GM23338 (cell line): Measurements from ENCODE around the gene WNT9A. TPM values are rescaled to one million over a fixed set of nuclear protein-coding genes. Genes with fewer than 3 reads are reported as not detected.
"Not testable (repeated sequence)": the region's sequence is repeated elsewhere in the genome, so short reads cannot be mapped to it uniquely, and the experiment has no call there.

Source experiments
- ATAC-seq: fragments of 200-7000 bp; cut with Tn5 transposase; 3 replicates; pipeline ENCODE4 v1.9.1; 2020
- DNase-seq: peaks from one replicate; pipeline ENCODE4 v3.0.0-alpha.2; 2015; ENCODE audit warnings: low spot score
- H2AFZ ChIP-seq: fragments of 200-600 bp; sonication (generic); 2 replicates; pipeline ENCODE4 v1.8.0; 2016; ENCODE audit warnings: antibody characterized with exemption, mild to moderate bottlenecking, moderate library complexity
- H3F3A ChIP-seq: fragments of 200-600 bp; sonication (generic); replicated peaks from 2 replicates; pipeline ENCODE4 v1.8.0; 2017; ENCODE audit warnings: antibody characterized with exemption, mixed run types, low read depth
- H3K27ac ChIP-seq: fragments of 200-600 bp; sonication (generic); 2 replicates; pipeline ENCODE4 v1.6.1; 2016; ENCODE audit warnings: low read depth
- H3K27me3 ChIP-seq: fragments of 200-600 bp; sonication (generic); 2 replicates; pipeline ENCODE4 v1.8.0; 2016; ENCODE audit warnings: mild to moderate bottlenecking, mixed run types, moderate library complexity; ENCODE audit not compliant: insufficient read depth
- H3K36me3 ChIP-seq: fragments of 200-600 bp; sonication (generic); 2 replicates; pipeline ENCODE4 v1.8.0; 2016; ENCODE audit warnings: mild to moderate bottlenecking; ENCODE audit not compliant: insufficient read depth
- H3K4me1 ChIP-seq: fragments of 200-600 bp; sonication (generic); 2 replicates; pipeline ENCODE4 v1.8.0; 2016; ENCODE audit warnings: mild to moderate bottlenecking, moderate library complexity; ENCODE audit not compliant: insufficient read depth
- H3K4me2 ChIP-seq: fragments of 200-600 bp; sonication (generic); 2 replicates; pipeline ENCODE4 v1.7.1; 2017; ENCODE audit warnings: mixed run types
- H3K4me3 ChIP-seq: fragments of 200-600 bp; sonication (generic); 2 replicates; pipeline ENCODE4 v1.6.1; 2016; ENCODE audit warnings: mixed run types
- H3K79me2 ChIP-seq: fragments of 200-600 bp; sonication (generic); replicated peaks from 2 replicates; pipeline ENCODE4 v1.8.0; 2017; ENCODE audit warnings: mild to moderate bottlenecking; ENCODE audit not compliant: insufficient read depth
- H3K9me2 ChIP-seq: fragments of 200-600 bp; sonication (generic); 2 replicates; pipeline ENCODE4 v1.8.0; 2017; ENCODE audit not compliant: insufficient read depth
- H4K20me1 ChIP-seq: fragments of 200-600 bp; sonication (generic); replicated peaks from 2 replicates; pipeline ENCODE4 v1.8.0; 2017; ENCODE audit warnings: mild to moderate bottlenecking; ENCODE audit not compliant: insufficient read depth
- H3K27ac Mint-ChIP-seq: 2 replicates; pipeline ENCODE4 v1.8.0; 2020; ENCODE audit warnings: inconsistent platforms, mild to moderate bottlenecking, moderate library complexity, mixed read lengths
- H3K27me3 Mint-ChIP-seq: 3 replicates; pipeline ENCODE4 v1.8.0; 2022; ENCODE audit warnings: low read depth, mild to moderate bottlenecking, moderate library complexity, mixed read lengths, inconsistent platforms; ENCODE audit not compliant: insufficient read depth, poor library complexity
- H3K36me3 Mint-ChIP-seq: 3 replicates; pipeline ENCODE4 v1.8.0; 2021; ENCODE audit warnings: low read depth, mild to moderate bottlenecking, inconsistent platforms, moderate library complexity, mixed read lengths
- H3K4me1 Mint-ChIP-seq: 3 replicates; pipeline ENCODE4 v1.8.0; 2020; ENCODE audit warnings: mild to moderate bottlenecking, inconsistent platforms, mixed read lengths
- H3K4me3 Mint-ChIP-seq: 3 replicates; pipeline ENCODE4 v1.8.0; 2021; ENCODE audit warnings: moderate library complexity, mild to moderate bottlenecking, inconsistent platforms, mixed read lengths
- H3K9me3 Mint-ChIP-seq: 3 replicates; pipeline ENCODE4 v1.8.0; 2020; ENCODE audit warnings: moderate library complexity, mild to moderate bottlenecking, inconsistent platforms, mixed read lengths
- POLR2AphosphoS5 ChIP-seq: IDR thresholded peaks from 2 replicates; pipeline ENCODE4 v1.6.1; 2016; ENCODE audit warnings: antibody characterized with exemption, low read depth
- REST ChIP-seq: IDR thresholded peaks from one replicate; pipeline ENCODE4 v1.6.1; 2018; ENCODE audit warnings: antibody characterized with exemption; ENCODE audit not compliant: unreplicated experiment
- polyA plus RNA-seq: library from polyadenylated mRNA; unstranded; fragments of >200 nt; fragmentation: Nextera tagmentation; extraction: Ambion mirVana; gene quantifications from 2 replicates; pipeline ENCODE4 v1.2.1, GENCODE V29; 2016
- total RNA-seq: library from RNA; depleted of rRNA; stranded (reverse); fragments of >200 nt; shearing (Covaris generic); gene quantifications from 2 replicates; pipeline ENCODE4 v1.2.3, GENCODE V29; 2014

WNT9A gene
- total and polyA plus RNA-seq, 2 experiments from 2014 or later: 0.06 to 2.0 TPM

- TF ChIP-seq REST: no peak
- no peak for TF ChIP-seq POLR2AphosphoS5
These were observed 39.4 kb upstream of the WNT9A start (continued) for GRCh38 chr1:227987181-227987580.

GRCh38 chr1:227975583-227976283 is 28.0 kb upstream of the WNT9A start:
- H4K20me1 ChIP-seq, H3K4me3 ChIP-seq, H3K27me3 Mint-ChIP-seq, H3K36me3 Mint-ChIP-seq, H3K9me2 ChIP-seq, H3K9me3 Mint-ChIP-seq, H3K4me3 Mint-ChIP-seq, H3K27ac ChIP-seq, H3K79me2 ChIP-seq, H3K4me1 Mint-ChIP-seq, DNase-seq, H3K4me2 ChIP-seq, H3K36me3 ChIP-seq, H3K4me1 ChIP-seq, ATAC-seq, H3K27ac Mint-ChIP-seq, H3F3A ChIP-seq, H2AFZ ChIP-seq, H3K27me3 ChIP-seq: not testable (repeated sequence)

GRCh38 chr1:227973724-227974288 is 26.1 kb upstream of the WNT9A start:
- H3K4me2 ChIP-seq, H3K27me3 ChIP-seq, H3K9me2 ChIP-seq, H3K9me3 Mint-ChIP-seq, H3K27me3 Mint-ChIP-seq, H3K4me1 ChIP-seq, H3K79me2 ChIP-seq, H3K4me3 Mint-ChIP-seq, H3K36me3 Mint-ChIP-seq, H3K4me1 Mint-ChIP-seq, H3K27ac Mint-ChIP-seq, ATAC-seq, H4K20me1 ChIP-seq, H3K36me3 ChIP-seq, H3K4me3 ChIP-seq, H3F3A ChIP-seq, H2AFZ ChIP-seq, H3K27ac ChIP-seq, DNase-seq: not testable (repeated sequence)

- H3K27me3 Mint-ChIP-seq, H3K4me3 Mint-ChIP-seq, ATAC-seq, DNase-seq, H3K36me3 Mint-ChIP-seq, H3K9me3 Mint-ChIP-seq, H2AFZ ChIP-seq, H4K20me1 ChIP-seq, H3F3A ChIP-seq, H3K79me2 ChIP-seq, H3K9me2 ChIP-seq, H3K36me3 ChIP-seq, H3K27ac ChIP-seq, H3K4me1 ChIP-seq, H3K27me3 ChIP-seq, H3K4me3 ChIP-seq, H3K4me2 ChIP-seq, H3K4me1 Mint-ChIP-seq, H3K27ac Mint-ChIP-seq: not testable (repeated sequence)
These were observed 25.2 kb upstream of the WNT9A start for GRCh38 chr1:227972843-227973374.

GRCh38 chr1:227972283-227972679 is 24.5 kb upstream of the WNT9A start:
- not testable (repeated sequence) for H3K27me3 Mint-ChIP-seq, H3K4me2 ChIP-seq, H3K27ac ChIP-seq, H3K36me3 Mint-ChIP-seq, H3K27me3 ChIP-seq, H4K20me1 ChIP-seq, H3K27ac Mint-ChIP-seq, H3K4me1 ChIP-seq, H3K79me2 ChIP-seq, H3K9me3 Mint-ChIP-seq, H3K9me2 ChIP-seq, H3K4me3 ChIP-seq, H2AFZ ChIP-seq, H3F3A ChIP-seq, ATAC-seq, H3K4me1 Mint-ChIP-seq, H3K36me3 ChIP-seq, H3K4me3 Mint-ChIP-seq, DNase-seq

GRCh38 chr1:227971643-227972282 is 24.0 kb upstream of the WNT9A start:
- H3K4me1 Mint-ChIP-seq, H3K27ac ChIP-seq: not testable (repeated sequence)

More at GRCh38 chr1:227971643-227972282, 24.0 kb upstream of the WNT9A start:
- not testable (repeated sequence) for H3K4me2 ChIP-seq, H3K36me3 ChIP-seq, H3K4me1 ChIP-seq, H3K27ac Mint-ChIP-seq, H3K9me2 ChIP-seq, H3K4me3 Mint-ChIP-seq, H4K20me1 ChIP-seq, H3K36me3 Mint-ChIP-seq, ATAC-seq, H2AFZ ChIP-seq, H3K27me3 Mint-ChIP-seq, H3K9me3 Mint-ChIP-seq, H3K27me3 ChIP-seq, DNase-seq, H3F3A ChIP-seq, H3K79me2 ChIP-seq, H3K4me3 ChIP-seq
